ENCODE data around the gene DARS1.

The DARS1 gene

GRCh38 chr2:135875491-135876065 lies 109.8 kb downstream of the DARS1 start:
- DNase-seq, result peak; percentile 16

- no peak for DNase-seq
Measured at GRCh38 chr2:135874777-135875365, 110.6 kb downstream of the DARS1 start.

GRCh38 chr2:135870571-135870970 lies 114.9 kb downstream of the DARS1 start:
- no peak for DNase-seq

GRCh38 chr2:135863233-135863632 lies 122.2 kb downstream of the DARS1 start:
- DNase-seq, result no peak

GRCh38 chr2:135862718-135863117 lies 122.7 kb downstream of the DARS1 start:
- no peak for DNase-seq

All from GDM1 (cell line).